PC-3 (cell line): ENCODE results near the gene TXNDC2. TPM values are rescaled to one million over a fixed set of nuclear protein-coding genes. Genes with fewer than 3 reads are reported as not detected.
A peak's percentile ranks its signal among the peaks of the same experiment; 100 is the strongest.

Source experiments
- ATAC-seq: fragments of 200-7000 bp; cut with Tn5 transposase; 2 replicates; pipeline ENCODE4 v1.9.1; 2020; ENCODE audit warnings: mild to moderate bottlenecking, moderate library complexity
- BruUV-seq: library from RNA; stranded (reverse); fragments of 400-500 nt; replicated peaks from 2 replicates; lab custom pipeline; 2021; lab: Mats Ljungman, UMichigan
- CTCF ChIA-PET: fragments of 300-600 bp; sonication (Branson Sonifier 250); formaldehyde crosslinking; loops from one replicate; lab custom pipeline; 2022; ENCODE audit warnings: antibody characterized with exemption; lab: Charles Lee
- POLR2A ChIA-PET: fragments of 300-600 bp; sonication (Branson Sonifier 250); formaldehyde crosslinking; loops from one replicate; lab custom pipeline; 2022; ENCODE audit warnings: antibody characterized with exemption; ENCODE audit not compliant: unreplicated experiment; lab: Charles Lee
- DNase-seq: peaks from one replicate; pipeline ENCODE4 v3.0.0-alpha.2; 2015
- H2AFZ ChIP-seq: fragments of 300-600 bp; sonication (generic); 2 replicates; pipeline ENCODE4 v1.6.0; 2016; ENCODE audit warnings: antibody characterized with exemption, low read length
- H3F3A ChIP-seq: fragments of 300-600 bp; sonication (generic); one replicate; pipeline ENCODE4 v1.6.0; 2017; ENCODE audit warnings: antibody characterized with exemption, low read length, control low read depth, mild to moderate bottlenecking; ENCODE audit not compliant: unreplicated experiment
- H3K27ac ChIP-seq: fragments of 300-600 bp; sonication (generic); 2 replicates; pipeline ENCODE4 v1.5.1; 2016; ENCODE audit warnings: mild to moderate bottlenecking, low read length
- H3K27me3 ChIP-seq: fragments of 300-600 bp; sonication (generic); 2 replicates; pipeline ENCODE4 v1.6.1; 2016; ENCODE audit warnings: low read length, mixed read lengths
- H3K36me3 ChIP-seq: fragments of 300-600 bp; sonication (generic); 2 replicates; pipeline ENCODE4 v1.6.1; 2016; ENCODE audit warnings: low read depth, mixed run types, low read length, mixed read lengths
- H3K4me1 ChIP-seq: fragments of 300-600 bp; sonication (generic); 2 replicates; pipeline ENCODE4 v1.5.1; 2016; ENCODE audit warnings: low read length; ENCODE audit not compliant: insufficient read depth
- H3K4me2 ChIP-seq: fragments of 300-600 bp; sonication (generic); 2 replicates; pipeline ENCODE4 v1.6.0; 2016; ENCODE audit warnings: low read length
- H3K4me3 ChIP-seq: fragments of 300-600 bp; sonication (generic); 2 replicates; pipeline ENCODE4 v1.5.1; 2016; ENCODE audit warnings: mild to moderate bottlenecking, low read length, mixed read lengths
- H3K79me2 ChIP-seq: fragments of 300-600 bp; sonication (generic); 2 replicates; pipeline ENCODE4 v1.6.1; 2017; ENCODE audit warnings: low read length, mixed read lengths
- H3K9ac ChIP-seq: fragments of 300-600 bp; sonication (generic); 2 replicates; pipeline ENCODE4 v1.6.0; 2016; ENCODE audit warnings: mild to moderate bottlenecking, low read length
- H3K9me2 ChIP-seq: fragments of 300-600 bp; sonication (generic); replicated peaks from 2 replicates; pipeline ENCODE4 v1.6.1; 2016; ENCODE audit warnings: mixed run types, low read length, mixed read lengths
- H3K9me3 ChIP-seq: fragments of 300-600 bp; sonication (generic); 2 replicates; pipeline ENCODE4 v1.6.1; 2016; ENCODE audit warnings: low read length, mixed read lengths
- H4K20me1 ChIP-seq: fragments of 300-600 bp; sonication (generic); 2 replicates; pipeline ENCODE4 v1.6.1; 2016; ENCODE audit warnings: low read length, mixed read lengths
- CTCF ChIP-seq: fragments of 300-600 bp; sonication (generic); conservative IDR thresholded peaks from 2 replicates; pipeline ENCODE4 v1.5.1; 2017; ENCODE audit warnings: antibody characterized with exemption, low read depth, mild to moderate bottlenecking, low read length
- EZH2 ChIP-seq: fragments of 300-600 bp; sonication (generic); IDR thresholded peaks from one replicate; pipeline ENCODE4 v1.6.1; 2017; ENCODE audit warnings: antibody characterized with exemption, mild to moderate bottlenecking, low read length; ENCODE audit not compliant: unreplicated experiment
- EZH2phosphoT487 ChIP-seq: fragments of 300-600 bp; sonication (generic); IDR thresholded peaks from 2 replicates; pipeline ENCODE4 v1.6.1; 2018; ENCODE audit warnings: mild to moderate bottlenecking, antibody characterized with exemption, low read length, borderline replicate concordance
- intact Hi-C: fragments of 100-400 bp; cut with micrococcal nuclease; formaldehyde crosslinking; loops from 2 replicates; pipeline ENCODE4 v1.9.0; 2023
- total RNA-seq: library from RNA; depleted of rRNA; stranded (reverse); fragments of >200 nt; gene quantifications from 2 replicates; pipeline ENCODE4 v1.2.3, GENCODE V29; 2014

TXNDC2 gene
- total RNA-seq, 1 experiment from 2014 or later: 0.87 TPM

- H3K27ac ChIP-seq: no peak overlapping the region
- H2AFZ ChIP-seq: no peak overlapping the region
- no peaks in the 10 kb centered on the region for H3K9me3 ChIP-seq
- H3K4me1 ChIP-seq: peaks cover 5% of the 10 kb centered on the region; the same call in 1 of the 2 replicates
- DNase-seq: peak; percentile 13
- no peak overlapping the region for H3K4me3 ChIP-seq
- TF ChIP-seq EZH2phosphoT487 (no peak), EZH2 (no peak), CTCF (no peak)
- no peaks in the 10 kb centered on the region for H4K20me1 ChIP-seq
- no peaks in the 10 kb centered on the region for H3F3A ChIP-seq
- no peaks in the 10 kb centered on the region for H3K27me3 ChIP-seq
- H3K9ac ChIP-seq: no peak overlapping the region
- POLR2A ChIA-PET: no interaction called here
- no TSS peak for BruUV-seq
- ATAC-seq: no peak; the same call in 1 of the 2 replicates
- CTCF ChIA-PET: no interaction called here
- intact Hi-C loops: no loop called here
- no peaks in the 10 kb centered on the region for H3K79me2 ChIP-seq
- H3K36me3 ChIP-seq: no peaks in the 10 kb centered on the region
- H3K4me2 ChIP-seq: no peak overlapping the region
- H3K9me2 ChIP-seq: no peaks in the 10 kb centered on the region
These were observed 8.7 kb upstream of the TXNDC2 start for GRCh38 chr18:9876867-9877654.

GRCh38 chr18:9877655-9878014 is 8.1 kb upstream of the TXNDC2 start:
- ChIA-PET CTCF (no interaction called here), POLR2A (no interaction called here)
- H3K9me3 ChIP-seq: no peaks in the 10 kb centered on the region
- H3K4me1 ChIP-seq: peaks cover 5% of the 10 kb centered on the region; the same call in 1 of the 2 replicates
- DNase-seq: no peak
- H3F3A ChIP-seq: no peaks in the 10 kb centered on the region
- no peak for TF ChIP-seq EZH2
- TF ChIP-seq EZH2phosphoT487: no peak
- TF ChIP-seq CTCF: no peak
- H3K36me3 ChIP-seq: no peaks in the 10 kb centered on the region
- H3K4me3 ChIP-seq: no peak overlapping the region
- BruUV-seq: no TSS peak
- no peak overlapping the region for H3K4me2 ChIP-seq
- ATAC-seq: no peak
- no peak overlapping the region for H3K9ac ChIP-seq
- no peaks in the 10 kb centered on the region for H3K9me2 ChIP-seq
- intact Hi-C loops: no loop called here
- H3K79me2 ChIP-seq: no peaks in the 10 kb centered on the region
- no peaks in the 10 kb centered on the region for H4K20me1 ChIP-seq
- H3K27me3 ChIP-seq: no peaks in the 10 kb centered on the region
- no peak overlapping the region for H3K27ac ChIP-seq
- no peak overlapping the region for H2AFZ ChIP-seq

GRCh38 chr18:9878095-9878494 is 7.7 kb upstream of the TXNDC2 start:
- Histone ChIP-seq H3F3A (no peaks in the 10 kb centered on the region), H3K36me3 (no peaks in the 10 kb centered on the region), H2AFZ (no peak overlapping the region), H3K27me3 (no peaks in the 10 kb centered on the region), H3K9me2 (no peaks in the 10 kb centered on the region), H3K9me3 (no peaks in the 10 kb centered on the region), H3K4me1 (peaks cover 5% of the 10 kb centered on the region; the same call in 1 of the 2 replicates), H3K4me3 (no peak overlapping the region), H4K20me1 (no peaks in the 10 kb centered on the region), H3K27ac (no peak overlapping the region), H3K9ac (no peak overlapping the region), H3K4me2 (no peak overlapping the region), H3K79me2 (no peaks in the 10 kb centered on the region)
- intact Hi-C loops: no loop called here
- TF ChIP-seq CTCF: no peak
- TF ChIP-seq EZH2: no peak
- TF ChIP-seq EZH2phosphoT487: no peak
- BruUV-seq: no TSS peak
- ATAC-seq (no peak), DNase-seq (no peak)
- ChIA-PET POLR2A (no interaction called here), CTCF (no interaction called here)
